Spinal cord (tissue), 10 donors: ENCODE data around the gene ZNF429. TPM values are rescaled to one million over a fixed set of nuclear protein-coding genes. Genes with fewer than 3 reads are reported as not detected.
"Not testable (repeated sequence)": the region's sequence is repeated elsewhere in the genome, so short reads cannot be mapped to it uniquely, and the experiment has no call there.

Source experiments
- DNase-seq, 6 donors: peaks; one replicate each; pipeline versions ENCODE4 v3.0.0 to v3.0.0-alpha.2; 2013 to 2015; ENCODE audit warnings: low spot score in 6 of 6, low read depth in 4 of 6
- H3K27ac ChIP-seq: one replicate; pipeline ENCODE4 v1.5.1; 2013; ENCODE audit warnings: low read depth, low read length, control low read depth
- H3K27me3 ChIP-seq: one replicate; pipeline ENCODE4 v1.6.1; 2013; ENCODE audit warnings: low read length; ENCODE audit not compliant: control insufficient read depth, insufficient read depth
- H3K36me3 ChIP-seq: one replicate; pipeline ENCODE4 v1.6.1; 2013; ENCODE audit warnings: low read length; ENCODE audit not compliant: control insufficient read depth, insufficient read depth
- H3K4me1 ChIP-seq: one replicate; pipeline ENCODE4 v1.6.1; 2013; ENCODE audit warnings: low read length; ENCODE audit not compliant: control insufficient read depth, insufficient read depth
- H3K4me3 ChIP-seq: one replicate; pipeline ENCODE4 v1.5.1; 2013; ENCODE audit warnings: low read depth, low read length, control low read depth
- H3K9me3 ChIP-seq: one replicate; pipeline ENCODE4 v1.6.1; 2013; ENCODE audit warnings: low read length; ENCODE audit not compliant: control insufficient read depth, insufficient read depth
- WGBS: methylation state at CpG from one replicate; pipeline ENCODE4 v1.1.5; 2013; ENCODE audit warnings: missing lambda C conversion rate; ENCODE audit not compliant: insufficient coverage; 5-methylcytosine and 5-hydroxymethylcytosine counted together
- long read RNA-seq, 4 donors: transcript quantifications; one replicate each; lab custom pipeline, GENCODE V29; 2026
- polyA plus RNA-seq, 2 donors: library from polyadenylated mRNA; unstranded; fragments of 120-200 nt; gene quantifications; one replicate each; pipeline ENCODE4 v1.2.1, GENCODE V29; 2013; ENCODE audit not compliant: insufficient read length in 2 of 2
- total RNA-seq, 2 donors: library from RNA; depleted of rRNA in 1 of 2; stranded (reverse); fragments of 120-200 nt in 1 of 2; fragments of >200 nt in 1 of 2; gene quantifications; one replicate each; pipeline versions ENCODE4 v1.2.3 to v1.2.4, GENCODE V29; 2013 to 2014
- donor health status: healthy.

The ZNF429 gene
- total RNA-seq (10 to 100 TPM; 20.7 to 23.8 TPM), polyA plus RNA-seq (10 to 100 TPM; 30.4 to 31.1 TPM)
- long read RNA-seq, donor 1, partial matches to known transcripts, result 17 of 41 reads
- long read RNA-seq, donor 1, other reads (novel, unspliced or antisense), result 20 of 41 reads
- long read RNA-seq, donor 2, partial matches to known transcripts, result 5 of 17 reads
- long read RNA-seq, donor 2, other reads (novel, unspliced or antisense), result 12 of 17 reads
- long read RNA-seq, donor 3, partial matches to known transcripts, result 0 of 2 reads
- long read RNA-seq, donor 3, other reads (novel, unspliced or antisense), result 0 of 2 reads
- long read RNA-seq, donor 4, partial matches to known transcripts, result 12 of 20 reads
- long read RNA-seq, donor 4, other reads (novel, unspliced or antisense), result 6 of 20 reads

DNA sequence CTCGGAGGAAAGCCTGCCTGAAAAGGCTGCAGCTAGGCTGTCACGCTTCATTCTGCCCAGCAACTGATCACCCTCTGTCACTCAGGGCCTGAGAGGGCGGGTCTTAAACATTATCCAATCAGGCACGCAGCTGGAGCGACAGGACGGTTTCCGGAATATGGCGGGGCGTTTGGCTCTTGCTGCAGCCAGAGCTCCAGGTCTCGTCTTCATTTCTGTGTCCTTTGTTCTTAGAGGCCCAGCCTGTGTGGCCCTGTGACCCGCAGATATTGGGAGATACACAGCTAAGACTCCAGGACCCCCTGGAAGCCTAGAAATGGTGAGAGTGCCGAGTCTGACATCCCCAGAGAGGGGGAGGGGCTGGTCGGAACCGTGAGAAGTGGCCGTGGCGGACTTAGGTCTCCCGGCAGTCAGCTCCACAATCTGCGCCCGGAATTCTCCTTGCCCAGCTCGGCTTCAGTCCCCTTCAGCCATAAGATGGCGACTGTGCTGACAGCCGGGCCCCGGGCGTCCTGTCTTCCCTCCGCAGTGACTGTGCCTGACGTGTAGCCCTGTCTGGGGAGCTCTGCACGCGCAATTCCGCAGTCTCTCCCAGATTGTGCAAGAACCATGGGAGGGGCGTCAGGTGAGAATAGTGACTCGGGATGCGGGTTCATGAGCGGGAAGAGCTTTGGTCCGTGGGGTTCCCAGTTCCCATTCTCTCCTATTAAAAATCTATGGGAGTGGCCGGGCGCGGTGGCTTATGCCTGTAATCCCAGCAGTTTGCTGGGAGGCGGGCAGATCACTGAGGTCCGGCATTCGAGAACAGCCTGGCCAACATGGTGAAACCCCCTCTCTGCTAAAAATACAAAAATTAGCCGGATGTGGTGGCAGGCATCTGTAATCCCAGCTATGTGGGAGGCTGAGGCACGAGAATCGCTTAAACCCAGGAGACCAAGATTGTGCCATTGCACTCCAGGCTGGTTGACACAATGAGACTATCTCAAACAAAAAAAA, at the start of gene ZNF429:
TSS of gene ZNF429 (plus strand) at position 144 of the 993 bp plus-strand sequence. CDS start at position 314, 170 bp downstream.
- Histone ChIP-seq H3K27me3 (no peaks in the 10 kb centered on the region), H3K27ac (peak within 1 kb of the TSS; percentile 92), H3K4me1 (peaks cover 6% of the 10 kb centered on the region), H3K9me3 (peaks cover 2% of the 10 kb centered on the region), H3K4me3 (peak within 1 kb of the TSS; percentile 83), H3K36me3 (peaks cover 3% of the 10 kb centered on the region)
- WGBS, result 0% methylated on average over 36 of the region's 43 CpGs
- DNase-seq, result peak; percentile 90 to 99 (median 94)

DNA sequence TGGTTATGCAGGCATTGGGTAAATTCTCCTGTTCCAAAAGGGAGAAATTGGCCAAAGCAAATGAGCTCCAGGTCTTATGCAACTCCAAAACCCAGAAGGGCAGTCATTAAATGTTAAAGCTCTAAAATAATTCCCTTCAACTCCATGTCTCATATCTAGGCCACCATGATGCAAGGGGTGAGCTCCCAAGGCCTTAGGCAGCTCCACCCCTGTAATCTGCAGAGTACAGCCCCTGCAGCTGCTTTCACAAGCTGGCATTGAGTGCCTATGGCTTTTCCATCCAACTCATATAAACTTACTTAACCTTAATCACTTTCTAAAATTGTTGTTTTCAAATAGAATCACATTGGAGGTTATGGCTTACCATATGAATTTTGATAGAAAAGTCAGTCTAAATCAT, 44.7 kb upstream of the ZNF429 start:
- Histone ChIP-seq H3K4me3 (no peak overlapping the region), H3K27ac (no peak overlapping the region), H3K4me1 (peaks cover 8% of the 10 kb centered on the region), H3K36me3 (no peaks in the 10 kb centered on the region), H3K27me3 (no peaks in the 10 kb centered on the region), H3K9me3 (no peaks in the 10 kb centered on the region)
- DNase-seq, result no peak

DNA sequence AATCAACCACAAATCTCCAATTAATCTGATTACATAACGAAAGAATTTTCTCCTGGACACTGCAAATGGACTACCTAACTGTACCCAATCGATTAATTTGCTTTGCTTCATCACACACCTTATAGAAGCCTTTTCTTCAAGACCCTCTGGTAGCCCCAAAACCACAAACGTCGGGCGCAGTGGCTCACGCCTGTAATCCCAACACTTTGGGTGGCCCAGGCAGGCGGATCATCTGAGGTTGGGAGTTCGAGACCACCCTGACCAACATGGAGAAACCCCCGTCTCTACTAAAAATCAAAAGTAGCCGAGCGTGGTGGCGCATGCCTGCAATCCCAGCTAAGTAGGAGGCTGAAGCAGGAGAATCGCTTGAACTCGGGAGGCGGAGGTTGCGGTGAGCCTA, 42.9 kb upstream of the ZNF429 start:
- WGBS, result 94% methylated on average over 7 of the region's 16 CpGs
- Histone ChIP-seq H3K4me3 (no peak overlapping the region), H3K9me3 (no peaks in the 10 kb centered on the region), H3K27me3 (no peaks in the 10 kb centered on the region), H3K36me3 (no peaks in the 10 kb centered on the region), H3K4me1 (peaks cover 8% of the 10 kb centered on the region), H3K27ac (no peak overlapping the region)
- DNase-seq, result no peak

DNA sequence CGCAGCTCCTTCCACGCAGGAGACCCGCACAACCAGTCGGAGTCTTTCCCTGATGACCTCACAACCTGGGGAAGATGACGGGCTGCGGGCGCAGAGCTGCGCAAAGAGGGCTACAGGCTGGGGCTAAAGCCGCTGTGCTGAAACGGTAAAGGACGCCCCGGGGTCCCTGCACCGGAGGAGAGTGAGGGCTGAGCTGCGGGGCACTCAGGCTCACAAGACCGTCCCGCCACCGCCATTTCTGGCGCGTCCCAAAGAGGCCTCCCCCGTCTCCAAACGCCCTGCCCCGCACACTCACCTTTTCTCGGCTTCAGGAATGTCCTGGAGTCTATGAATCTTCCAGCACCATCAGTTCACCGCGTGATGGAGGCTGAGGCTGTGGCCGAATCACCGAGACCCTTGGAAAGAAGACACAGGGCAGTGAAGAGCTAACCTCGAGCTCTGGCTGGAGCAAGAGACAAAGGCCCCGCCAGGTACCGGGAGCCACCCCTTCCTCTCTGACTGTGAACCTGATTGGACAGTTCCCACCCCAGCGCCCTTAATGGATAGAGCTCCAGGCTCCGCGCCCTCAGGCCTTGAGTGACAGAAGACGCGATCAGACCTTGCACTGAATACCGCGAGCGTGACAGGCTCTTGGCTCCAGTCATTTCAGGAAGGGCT, 41.8 kb upstream of the ZNF429 start:
- H3K27ac ChIP-seq, result no peak overlapping the region
- H3K36me3 ChIP-seq, result no peaks in the 10 kb centered on the region
- no peaks in the 10 kb centered on the region for H3K27me3 ChIP-seq
- H3K9me3 ChIP-seq, result no peaks in the 10 kb centered on the region
- DNase-seq, result peak in 5 of 6 donors; percentile 35 to 90 (median 45)
- peaks cover 8% of the 10 kb centered on the region for H3K4me1 ChIP-seq
- peak overlapping the region; percentile 39 for H3K4me3 ChIP-seq
- WGBS, result 1% methylated on average over 37 of the region's 38 CpGs

DNA sequence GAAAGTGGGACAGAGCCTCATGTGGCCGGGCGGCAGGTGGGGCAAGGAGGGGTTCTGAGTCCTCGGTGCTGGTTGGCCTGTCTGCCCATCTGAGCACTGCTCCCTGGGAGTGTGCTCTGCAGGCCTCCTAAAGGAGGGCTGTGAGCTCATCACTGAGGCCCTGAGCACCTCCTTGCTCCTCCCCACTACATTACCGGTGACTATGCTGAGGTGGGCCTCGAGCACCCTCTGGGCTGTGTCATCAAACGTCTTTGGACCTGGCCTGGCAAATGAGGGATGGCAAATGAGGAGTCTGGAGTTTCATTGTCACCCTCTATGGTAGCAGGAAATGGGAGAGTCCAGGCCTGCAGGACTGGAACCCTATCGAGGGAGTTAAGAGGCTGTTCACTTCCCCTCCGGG, 38.8 kb upstream of the ZNF429 start:
- H3K27me3 ChIP-seq, result no peaks in the 10 kb centered on the region
- H3K36me3 ChIP-seq, result no peaks in the 10 kb centered on the region
- no peaks in the 10 kb centered on the region for H3K9me3 ChIP-seq
- peaks cover 8% of the 10 kb centered on the region for H3K4me1 ChIP-seq
- 89% methylated on average over 5 of the region's 8 CpGs for WGBS
- no peak overlapping the region for H3K4me3 ChIP-seq
- H3K27ac ChIP-seq, result no peak overlapping the region
- no peak for DNase-seq

DNA sequence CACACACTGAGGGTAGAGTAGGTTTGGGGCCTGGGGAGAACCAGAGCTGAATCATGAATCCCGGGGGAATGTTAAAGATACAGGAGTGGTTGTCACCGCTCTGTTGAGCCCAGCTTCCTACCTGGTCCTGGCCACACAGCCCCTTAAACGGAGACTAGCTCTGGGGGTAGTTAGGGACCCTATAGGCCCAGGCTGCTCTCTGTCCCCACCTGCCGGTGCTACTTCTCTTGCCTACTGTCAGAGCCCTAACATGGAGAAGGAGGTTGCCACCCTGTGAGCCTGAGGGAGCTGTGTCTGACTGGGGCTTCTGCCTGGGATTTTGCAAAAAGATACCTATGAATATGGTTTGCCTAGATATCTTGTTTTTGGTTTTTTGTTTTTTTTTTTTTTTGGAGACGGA, 36.6 kb upstream of the ZNF429 start:
- DNase-seq, result no peak
- Histone ChIP-seq H3K4me1 (peaks cover 2% of the 10 kb centered on the region), H3K9me3 (no peaks in the 10 kb centered on the region), H3K4me3 (no peak overlapping the region), H3K36me3 (no peaks in the 10 kb centered on the region), H3K27me3 (no peaks in the 10 kb centered on the region), H3K27ac (no peak overlapping the region)
- WGBS, result 76% methylated on average over 4 of the region's 5 CpGs

- no peaks in the 10 kb centered on the region for H3K27me3 ChIP-seq
- no peaks in the 10 kb centered on the region for H3K36me3 ChIP-seq
- no peak overlapping the region for H3K27ac ChIP-seq
- no peak overlapping the region for H3K4me3 ChIP-seq
- peaks cover 12% of the 10 kb centered on the region for H3K4me1 ChIP-seq
- H3K9me3 ChIP-seq, result no peaks in the 10 kb centered on the region
- no peak for DNase-seq
Observed at GRCh38 chr19:21472507-21472906, 32.9 kb upstream of the ZNF429 start.

- no peaks in the 10 kb centered on the region for H3K27me3 ChIP-seq
- 1% methylated on average over 37 of the region's 37 CpGs for WGBS
- H3K27ac ChIP-seq, result no peak overlapping the region
- peak; percentile 70 to 95 (median 78) for DNase-seq
- H3K4me3 ChIP-seq, result peak overlapping the region; percentile 58
- no peaks in the 10 kb centered on the region for H3K9me3 ChIP-seq
- H3K4me1 ChIP-seq, result peaks cover 12% of the 10 kb centered on the region
- H3K36me3 ChIP-seq, result no peaks in the 10 kb centered on the region
Observed at GRCh38 chr19:21474671-21475181, 30.7 kb upstream of the ZNF429 start.

DNA sequence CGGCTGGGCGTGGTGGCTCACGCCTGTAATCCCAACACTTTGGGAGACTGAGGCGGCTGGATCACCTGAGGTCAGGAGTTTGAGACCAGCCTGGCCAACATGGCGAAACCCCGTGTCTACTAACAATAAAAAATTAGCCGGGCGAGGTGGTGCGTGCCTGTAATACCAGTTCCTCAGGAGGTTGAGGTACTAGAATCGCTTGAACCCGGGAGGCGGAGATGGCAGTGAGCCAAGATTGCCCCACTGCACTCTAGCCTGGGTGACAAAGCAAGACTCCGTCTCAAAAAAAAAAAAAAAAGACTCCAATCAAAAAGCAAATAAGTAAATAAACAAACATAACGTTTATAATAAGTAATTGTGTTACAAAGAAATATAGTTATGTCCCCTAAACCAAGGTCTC, 23.0 kb upstream of the ZNF429 start:
- not testable (repeated sequence) for H3K27me3 ChIP-seq, H3K9me3 ChIP-seq, H3K27ac ChIP-seq, DNase-seq, H3K36me3 ChIP-seq, H3K4me1 ChIP-seq, H3K4me3 ChIP-seq
- 96% methylated on average over 7 of the region's 14 CpGs for WGBS
